Activated naive CD4-positive, alpha-beta T cell treated with anti-CD3 and anti-CD28 coated beads, Interleukin-2, amount 50 U/mL, for 24 hours (primary cell): ENCODE measurements around the gene CYP11A1.
"Not testable (repeated sequence)": the region's sequence is repeated elsewhere in the genome, so short reads cannot be mapped to it uniquely, and the experiment has no call there.

Source experiments
- H3K27ac Mint-ChIP-seq: one replicate; pipeline ENCODE4 v1.8.0; 2021; ENCODE audit warnings: mild to moderate bottlenecking, mixed read lengths
- H3K27me3 Mint-ChIP-seq: one replicate; pipeline ENCODE4 v1.8.0; 2021; ENCODE audit warnings: mixed read lengths
- H3K36me3 Mint-ChIP-seq: one replicate; pipeline ENCODE4 v1.8.0; 2021; ENCODE audit warnings: mixed read lengths
- H3K4me1 Mint-ChIP-seq: one replicate; pipeline ENCODE4 v1.8.0; 2021; ENCODE audit warnings: mixed read lengths
- H3K4me3 Mint-ChIP-seq: one replicate; pipeline ENCODE4 v1.8.0; 2021; ENCODE audit warnings: mild to moderate bottlenecking, mixed read lengths
- H3K9me3 Mint-ChIP-seq: one replicate; pipeline ENCODE4 v1.8.0; 2021; ENCODE audit warnings: mixed read lengths

CYP11A1 gene

GRCh38 chr15:74395319-74396145 lies 28.1 kb upstream of the CYP11A1 start:
- H3K36me3 Mint-ChIP-seq = no peaks in the 10 kb centered on the region
- peak overlapping the region; percentile 95 for H3K27ac Mint-ChIP-seq
- H3K27me3 Mint-ChIP-seq = no peaks in the 10 kb centered on the region
- peaks cover 91% of the 10 kb centered on the region for H3K4me1 Mint-ChIP-seq
- no peaks in the 10 kb centered on the region for H3K9me3 Mint-ChIP-seq
- no peak overlapping the region for H3K4me3 Mint-ChIP-seq

- H3K36me3 Mint-ChIP-seq = no peaks in the 10 kb centered on the region
- no peak overlapping the region for H3K27ac Mint-ChIP-seq
- H3K4me3 Mint-ChIP-seq = no peak overlapping the region
- H3K4me1 Mint-ChIP-seq = peaks cover 85% of the 10 kb centered on the region
- H3K9me3 Mint-ChIP-seq = no peaks in the 10 kb centered on the region
- H3K27me3 Mint-ChIP-seq = no peaks in the 10 kb centered on the region
Measured at GRCh38 chr15:74394090-74394846, 26.8 kb upstream of the CYP11A1 start.

GRCh38 chr15:74393423-74393822 lies 26.0 kb upstream of the CYP11A1 start:
- Mint-ChIP-seq H3K36me3 (no peaks in the 10 kb centered on the region), H3K27me3 (no peaks in the 10 kb centered on the region), H3K9me3 (no peaks in the 10 kb centered on the region), H3K27ac (peak overlapping the region; percentile 88), H3K4me1 (peaks cover 77% of the 10 kb centered on the region), H3K4me3 (no peak overlapping the region)

- peak overlapping the region; percentile 8 for H3K27ac Mint-ChIP-seq
- H3K27me3 Mint-ChIP-seq = no peaks in the 10 kb centered on the region
- H3K9me3 Mint-ChIP-seq = no peaks in the 10 kb centered on the region
- peaks cover 72% of the 10 kb centered on the region for H3K4me1 Mint-ChIP-seq
- no peaks in the 10 kb centered on the region for H3K36me3 Mint-ChIP-seq
- H3K4me3 Mint-ChIP-seq = peak overlapping the region; percentile 42
Measured at GRCh38 chr15:74392902-74393301, 25.5 kb upstream of the CYP11A1 start.

GRCh38 chr15:74392451-74392830 lies 25.0 kb upstream of the CYP11A1 start:
- Mint-ChIP-seq H3K36me3 (no peaks in the 10 kb centered on the region), H3K9me3 (no peaks in the 10 kb centered on the region), H3K4me1 (peaks cover 67% of the 10 kb centered on the region), H3K27ac (peak overlapping the region; percentile 70), H3K27me3 (no peaks in the 10 kb centered on the region), H3K4me3 (no peak overlapping the region)

GRCh38 chr15:74391582-74392450 lies 24.4 kb upstream of the CYP11A1 start:
- no peaks in the 10 kb centered on the region for H3K9me3 Mint-ChIP-seq
- no peaks in the 10 kb centered on the region for H3K36me3 Mint-ChIP-seq
- H3K27ac Mint-ChIP-seq = peak overlapping the region; percentile 76
- peaks cover 64% of the 10 kb centered on the region for H3K4me1 Mint-ChIP-seq
- H3K27me3 Mint-ChIP-seq = no peaks in the 10 kb centered on the region
- H3K4me3 Mint-ChIP-seq = peak overlapping the region; percentile 36

GRCh38 chr15:74390647-74391288 lies 23.3 kb upstream of the CYP11A1 start:
- Mint-ChIP-seq H3K4me3 (no peak overlapping the region), H3K27ac (peak overlapping the region; percentile 91)

GRCh38 chr15:74390049-74390646 lies 22.7 kb upstream of the CYP11A1 start:
- Mint-ChIP-seq H3K27ac (peak overlapping the region; percentile 91), H3K4me1 (peaks cover 57% of the 10 kb centered on the region)
- not testable (repeated sequence) for H3K36me3 Mint-ChIP-seq, H3K9me3 Mint-ChIP-seq, H3K4me3 Mint-ChIP-seq, H3K27me3 Mint-ChIP-seq

More at GRCh38 chr15:74390647-74391288, 23.3 kb upstream of the CYP11A1 start:
- H3K27me3 Mint-ChIP-seq = no peaks in the 10 kb centered on the region
- no peaks in the 10 kb centered on the region for H3K9me3 Mint-ChIP-seq
- peaks cover 57% of the 10 kb centered on the region for H3K4me1 Mint-ChIP-seq
- no peaks in the 10 kb centered on the region for H3K36me3 Mint-ChIP-seq

GRCh38 chr15:74389241-74390048 lies 22.0 kb upstream of the CYP11A1 start:
- peak overlapping the region; percentile 65 for H3K27ac Mint-ChIP-seq
- H3K4me3 Mint-ChIP-seq = no peak overlapping the region
- no peaks in the 10 kb centered on the region for H3K9me3 Mint-ChIP-seq
- peaks cover 59% of the 10 kb centered on the region for H3K4me1 Mint-ChIP-seq
- no peaks in the 10 kb centered on the region for H3K27me3 Mint-ChIP-seq
- H3K36me3 Mint-ChIP-seq = no peaks in the 10 kb centered on the region

GRCh38 chr15:74388363-74388951 lies 21.0 kb upstream of the CYP11A1 start:
- H3K9me3 Mint-ChIP-seq = no peaks in the 10 kb centered on the region
- H3K27ac Mint-ChIP-seq = no peak overlapping the region

GRCh38 chr15:74387621-74388362 lies 20.3 kb upstream of the CYP11A1 start:
- no peak overlapping the region for H3K27ac Mint-ChIP-seq
- H3K4me1 Mint-ChIP-seq = peaks cover 59% of the 10 kb centered on the region
- no peak overlapping the region for H3K4me3 Mint-ChIP-seq
- H3K9me3 Mint-ChIP-seq = no peaks in the 10 kb centered on the region
- no peaks in the 10 kb centered on the region for H3K36me3 Mint-ChIP-seq
- H3K27me3 Mint-ChIP-seq = no peaks in the 10 kb centered on the region

More at GRCh38 chr15:74388363-74388951, 21.0 kb upstream of the CYP11A1 start:
- Mint-ChIP-seq H3K4me3 (no peak overlapping the region), H3K27me3 (no peaks in the 10 kb centered on the region), H3K4me1 (peaks cover 59% of the 10 kb centered on the region), H3K36me3 (no peaks in the 10 kb centered on the region)

- H3K27ac Mint-ChIP-seq = peak overlapping the region; percentile 59
Measured at GRCh38 chr15:74387141-74387541, 19.7 kb upstream of the CYP11A1 start.

GRCh38 chr15:74386496-74387140 lies 19.2 kb upstream of the CYP11A1 start:
- H3K27me3 Mint-ChIP-seq = no peaks in the 10 kb centered on the region
- no peaks in the 10 kb centered on the region for H3K36me3 Mint-ChIP-seq
- peaks cover 59% of the 10 kb centered on the region for H3K4me1 Mint-ChIP-seq
- peak overlapping the region; percentile 23 for H3K27ac Mint-ChIP-seq
- no peak overlapping the region for H3K4me3 Mint-ChIP-seq
- no peaks in the 10 kb centered on the region for H3K9me3 Mint-ChIP-seq

More at GRCh38 chr15:74387141-74387541, 19.7 kb upstream of the CYP11A1 start:
- Mint-ChIP-seq H3K4me3 (no peak overlapping the region), H3K4me1 (peaks cover 59% of the 10 kb centered on the region), H3K27me3 (no peaks in the 10 kb centered on the region), H3K9me3 (no peaks in the 10 kb centered on the region), H3K36me3 (no peaks in the 10 kb centered on the region)
